ENCODE data around the gene ADAT1.
"Not testable (repeated sequence)": the region's sequence is repeated elsewhere in the genome, so short reads cannot be mapped to it uniquely, and the experiment has no call there.

The ADAT1 gene

GRCh38 chr16:75591927-75592326 lies 31.2 kb downstream of the ADAT1 start:
- WGBS, 2 donors (ENCODE audit: extremely low coverage in 2 of 2, insufficient read length in 2 of 2, insufficient replicate concordance in 1 of 2) = no CpG with 5 or more reads among the region's 9 CpGs

GRCh38 chr16:75590920-75591843 lies 31.9 kb downstream of the ADAT1 start:
- H3K36me3 ChIP-seq (replicated peaks in 1 of 2; ENCODE audit: control insufficient read depth in 2 of 2, insufficient read depth in 2 of 2, low read length in 2 of 2) = peaks cover 6 to 39% of the 10 kb centered on the region in 2 donors
- no peaks in the 10 kb centered on the region for H3K79me1 ChIP-seq (ENCODE audit: low read depth, low read length)
- H3K27me3 ChIP-seq (ENCODE audit: control insufficient read depth in 3 of 3, insufficient read depth in 3 of 3, low read depth in 1 of 3, low read length in 3 of 3) = no peaks in the 10 kb centered on the region
- no peak overlapping the region for H3K4me3 ChIP-seq (ENCODE audit: low read length in 2 of 2)
- H3K4ac ChIP-seq (ENCODE audit: low read length) = no peak overlapping the region
- H2AK5ac ChIP-seq (ENCODE audit: low read depth, low read length) = no peak overlapping the region
- H3K4me2 ChIP-seq (ENCODE audit: insufficient read depth, low read length, poor library complexity, severe bottlenecking) = no peak overlapping the region
- no peak overlapping the region for H3K18ac ChIP-seq (ENCODE audit: low read length)
- DNase-seq (ENCODE audit: low spot score) = no peak
- no peak overlapping the region for H2BK120ac ChIP-seq (ENCODE audit: low read depth, low read length)
- no peak overlapping the region for H4K91ac ChIP-seq (ENCODE audit: low read depth, low read length, poor library complexity)
- no peak overlapping the region for H3K23ac ChIP-seq (ENCODE audit: low read depth, low read length, poor library complexity)
- H3K14ac ChIP-seq (ENCODE audit: low read length) = no peak overlapping the region
- no peak overlapping the region for H3K27ac ChIP-seq (replicated peaks; ENCODE audit: low read length)
- peak overlapping the region; percentile 30 for H2BK15ac ChIP-seq (ENCODE audit: low read length)
- no peak overlapping the region for H2BK5ac ChIP-seq (ENCODE audit: low read length)
- no peak overlapping the region for H2BK12ac ChIP-seq (ENCODE audit: low read length)
- no peak overlapping the region for H4K8ac ChIP-seq (ENCODE audit: low read depth, low read length)
- H3K4me1 ChIP-seq (ENCODE audit: control insufficient read depth in 2 of 2, insufficient read depth in 1 of 2, low read depth in 1 of 2, low read length in 2 of 2) = peaks cover 0 to 18% of the 10 kb centered on the region in 2 donors
- no CpG with 5 or more reads among the region's 8 CpGs for WGBS, 2 donors (ENCODE audit: extremely low coverage in 2 of 2, insufficient read length in 2 of 2, insufficient replicate concordance in 1 of 2)
- no peak overlapping the region for H3K9ac ChIP-seq (ENCODE audit: low read depth, low read length, poor library complexity)
- H2AFZ ChIP-seq (ENCODE audit: low read length) = no peak overlapping the region
- H3K9me3 ChIP-seq (replicated peaks in 1 of 2; ENCODE audit: control insufficient read depth in 2 of 2, insufficient read depth in 1 of 2, low read depth in 1 of 2, low read length in 2 of 2) = no peaks in the 10 kb centered on the region

More at GRCh38 chr16:75591927-75592326, 31.2 kb downstream of the ADAT1 start:
- H3K4ac ChIP-seq (ENCODE audit: low read length); H3K18ac ChIP-seq (ENCODE audit: low read length); H3K27ac ChIP-seq (replicated peaks; ENCODE audit: low read length); H2BK5ac ChIP-seq (ENCODE audit: low read length); H3K79me1 ChIP-seq (ENCODE audit: low read depth, low read length); H2AFZ ChIP-seq (ENCODE audit: low read length); H3K27me3 ChIP-seq (ENCODE audit: control insufficient read depth in 3 of 3, insufficient read depth in 3 of 3, low read depth in 1 of 3, low read length in 3 of 3); H3K9ac ChIP-seq (ENCODE audit: low read depth, low read length, poor library complexity); H2BK12ac ChIP-seq (ENCODE audit: low read length); H4K8ac ChIP-seq (ENCODE audit: low read depth, low read length); H4K91ac ChIP-seq (ENCODE audit: low read depth, low read length, poor library complexity); H3K14ac ChIP-seq (ENCODE audit: low read length); DNase-seq (ENCODE audit: low spot score); H3K4me2 ChIP-seq (ENCODE audit: insufficient read depth, low read length, poor library complexity, severe bottlenecking); H2AK5ac ChIP-seq (ENCODE audit: low read depth, low read length); H3K4me3 ChIP-seq (ENCODE audit: low read length in 2 of 2); H2BK120ac ChIP-seq (ENCODE audit: low read depth, low read length); H3K23ac ChIP-seq (ENCODE audit: low read depth, low read length, poor library complexity); H2BK15ac ChIP-seq (ENCODE audit: low read length); H3K9me3 ChIP-seq (replicated peaks in 1 of 2; ENCODE audit: control insufficient read depth in 2 of 2, insufficient read depth in 1 of 2, low read depth in 1 of 2, low read length in 2 of 2): not testable (repeated sequence)
- Histone ChIP-seq H3K36me3 (replicated peaks in 1 of 2; ENCODE audit: control insufficient read depth in 2 of 2, insufficient read depth in 2 of 2, low read length in 2 of 2) (peaks cover 1 to 38% of the 10 kb centered on the region in 2 donors), H3K4me1 (ENCODE audit: control insufficient read depth in 2 of 2, insufficient read depth in 1 of 2, low read depth in 1 of 2, low read length in 2 of 2) (peaks cover 0 to 18% of the 10 kb centered on the region in 2 donors)

- H3K23ac ChIP-seq (ENCODE audit: low read depth, low read length, poor library complexity) = no peak overlapping the region
- H3K9me3 ChIP-seq (replicated peaks in 1 of 2; ENCODE audit: control insufficient read depth in 2 of 2, insufficient read depth in 1 of 2, low read depth in 1 of 2, low read length in 2 of 2) = no peaks in the 10 kb centered on the region
- no peak overlapping the region for H2BK15ac ChIP-seq (ENCODE audit: low read length)
- H4K91ac ChIP-seq (ENCODE audit: low read depth, low read length, poor library complexity) = no peak overlapping the region
- H3K4ac ChIP-seq (ENCODE audit: low read length) = no peak overlapping the region
- no peak for DNase-seq (ENCODE audit: low spot score)
- H2BK12ac ChIP-seq (ENCODE audit: low read length) = no peak overlapping the region
- H3K27me3 ChIP-seq (ENCODE audit: control insufficient read depth in 3 of 3, insufficient read depth in 3 of 3, low read depth in 1 of 3, low read length in 3 of 3) = no peaks in the 10 kb centered on the region
- H3K9ac ChIP-seq (ENCODE audit: low read depth, low read length, poor library complexity) = no peak overlapping the region
- no peak overlapping the region for H2BK5ac ChIP-seq (ENCODE audit: low read length)
- H2BK120ac ChIP-seq (ENCODE audit: low read depth, low read length) = no peak overlapping the region
- H3K4me2 ChIP-seq (ENCODE audit: insufficient read depth, low read length, poor library complexity, severe bottlenecking) = no peak overlapping the region
- H3K36me3 ChIP-seq (replicated peaks in 1 of 2; ENCODE audit: control insufficient read depth in 2 of 2, insufficient read depth in 2 of 2, low read length in 2 of 2) = peaks cover 6 to 38% of the 10 kb centered on the region in 2 donors
- no peak overlapping the region for H2AFZ ChIP-seq (ENCODE audit: low read length)
- H2AK5ac ChIP-seq (ENCODE audit: low read depth, low read length) = no peak overlapping the region
- no peak overlapping the region for H4K8ac ChIP-seq (ENCODE audit: low read depth, low read length)
- no peak overlapping the region for H3K14ac ChIP-seq (ENCODE audit: low read length)
- no peak overlapping the region for H3K27ac ChIP-seq (replicated peaks; ENCODE audit: low read length)
- no peak overlapping the region for H3K18ac ChIP-seq (ENCODE audit: low read length)
- WGBS, 2 donors (ENCODE audit: extremely low coverage in 2 of 2, insufficient read length in 2 of 2, insufficient replicate concordance in 1 of 2) = no CpG with 5 or more reads among the region's 3 CpGs
- H3K79me1 ChIP-seq (ENCODE audit: low read depth, low read length) = no peaks in the 10 kb centered on the region
- peaks cover 0 to 16% of the 10 kb centered on the region in 2 donors for H3K4me1 ChIP-seq (ENCODE audit: control insufficient read depth in 2 of 2, insufficient read depth in 1 of 2, low read depth in 1 of 2, low read length in 2 of 2)
- no peak overlapping the region for H3K4me3 ChIP-seq (ENCODE audit: low read length in 2 of 2)
These were observed 33.8 kb downstream of the ADAT1 start for GRCh38 chr16:75589306-75589705.

- no CpG with 5 or more reads among the region's 4 CpGs for WGBS, 2 donors (ENCODE audit: extremely low coverage in 2 of 2, insufficient read length in 2 of 2, insufficient replicate concordance in 1 of 2)
- H3K9ac ChIP-seq (ENCODE audit: low read depth, low read length, poor library complexity) = no peak overlapping the region
- H2BK120ac ChIP-seq (ENCODE audit: low read depth, low read length) = no peak overlapping the region
- H3K36me3 ChIP-seq (replicated peaks in 1 of 2; ENCODE audit: control insufficient read depth in 2 of 2, insufficient read depth in 2 of 2, low read length in 2 of 2) = peaks cover 5 to 32% of the 10 kb centered on the region in 2 donors
- no peak overlapping the region for H4K8ac ChIP-seq (ENCODE audit: low read depth, low read length)
- no peak overlapping the region for H3K27ac ChIP-seq (replicated peaks; ENCODE audit: low read length)
- no peaks in the 10 kb centered on the region for H3K79me1 ChIP-seq (ENCODE audit: low read depth, low read length)
- H2AK5ac ChIP-seq (ENCODE audit: low read depth, low read length) = no peak overlapping the region
- no peak overlapping the region for H2BK15ac ChIP-seq (ENCODE audit: low read length)
- H3K4ac ChIP-seq (ENCODE audit: low read length) = no peak overlapping the region
- H3K18ac ChIP-seq (ENCODE audit: low read length) = no peak overlapping the region
- H2BK5ac ChIP-seq (ENCODE audit: low read length) = no peak overlapping the region
- no peak overlapping the region for H2BK12ac ChIP-seq (ENCODE audit: low read length)
- H3K4me2 ChIP-seq (ENCODE audit: insufficient read depth, low read length, poor library complexity, severe bottlenecking) = no peak overlapping the region
- no peak overlapping the region for H3K23ac ChIP-seq (ENCODE audit: low read depth, low read length, poor library complexity)
- H3K4me1 ChIP-seq (ENCODE audit: control insufficient read depth in 2 of 2, insufficient read depth in 1 of 2, low read depth in 1 of 2, low read length in 2 of 2) = peaks cover 0 to 12% of the 10 kb centered on the region in 2 donors
- no peak overlapping the region for H4K91ac ChIP-seq (ENCODE audit: low read depth, low read length, poor library complexity)
- DNase-seq (ENCODE audit: low spot score) = no peak
- H3K4me3 ChIP-seq (ENCODE audit: low read length in 2 of 2) = no peak overlapping the region
- no peak overlapping the region for H3K14ac ChIP-seq (ENCODE audit: low read length)
- H3K9me3 ChIP-seq (replicated peaks in 1 of 2; ENCODE audit: control insufficient read depth in 2 of 2, insufficient read depth in 1 of 2, low read depth in 1 of 2, low read length in 2 of 2) = no peaks in the 10 kb centered on the region
- H3K27me3 ChIP-seq (ENCODE audit: control insufficient read depth in 3 of 3, insufficient read depth in 3 of 3, low read depth in 1 of 3, low read length in 3 of 3) = no peaks in the 10 kb centered on the region
- H2AFZ ChIP-seq (ENCODE audit: low read length) = no peak overlapping the region
These were observed 34.4 kb downstream of the ADAT1 start for GRCh38 chr16:75588716-75589115.
